Activated CD4-positive, alpha-beta T cell treated with anti-CD3 and anti-CD28 coated beads, Interleukin-2, amount 10 ng/mL, durations not matched to agents 24 days and 14 days (primary cell): ENCODE results near the gene GRK5. TPM values are rescaled to one million over a fixed set of nuclear protein-coding genes. Genes with fewer than 3 reads are reported as not detected.
"Not testable (repeated sequence)": the region's sequence is repeated elsewhere in the genome, so short reads cannot be mapped to it uniquely, and the experiment has no call there.

Experiments
- DNase-seq: peaks from one replicate; pipeline ENCODE4 v3.0.0; 2022
- H3K27ac Mint-ChIP-seq: one replicate; pipeline ENCODE4 v1.8.0; 2022; ENCODE audit warnings: mild to moderate bottlenecking, mixed read lengths
- H3K27me3 Mint-ChIP-seq: one replicate; pipeline ENCODE4 v1.8.0; 2022; ENCODE audit warnings: mixed read lengths
- H3K36me3 Mint-ChIP-seq: one replicate; pipeline ENCODE4 v1.8.0; 2022; ENCODE audit warnings: low read depth, mild to moderate bottlenecking, mixed read lengths
- H3K4me1 Mint-ChIP-seq: one replicate; pipeline ENCODE4 v1.8.0; 2021; ENCODE audit warnings: mixed read lengths
- H3K4me3 Mint-ChIP-seq: one replicate; pipeline ENCODE4 v1.8.0; 2022; ENCODE audit warnings: mild to moderate bottlenecking, moderate library complexity, mixed read lengths
- H3K9me3 Mint-ChIP-seq: one replicate; pipeline ENCODE4 v1.8.0; 2021; ENCODE audit warnings: mixed read lengths
- intact Hi-C: fragments of 100-400 bp; cut with micrococcal nuclease; formaldehyde crosslinking; loops from one replicate; pipeline ENCODE4 v1.15.1; 2023
- total RNA-seq: library from RNA; stranded (reverse); gene quantifications from 2 replicates; pipeline ENCODE4 v1.2.3, GENCODE V29; 2022

The GRK5 gene
- total RNA-seq, 1 donor from 2014 or later = 27.3 TPM

DNA sequence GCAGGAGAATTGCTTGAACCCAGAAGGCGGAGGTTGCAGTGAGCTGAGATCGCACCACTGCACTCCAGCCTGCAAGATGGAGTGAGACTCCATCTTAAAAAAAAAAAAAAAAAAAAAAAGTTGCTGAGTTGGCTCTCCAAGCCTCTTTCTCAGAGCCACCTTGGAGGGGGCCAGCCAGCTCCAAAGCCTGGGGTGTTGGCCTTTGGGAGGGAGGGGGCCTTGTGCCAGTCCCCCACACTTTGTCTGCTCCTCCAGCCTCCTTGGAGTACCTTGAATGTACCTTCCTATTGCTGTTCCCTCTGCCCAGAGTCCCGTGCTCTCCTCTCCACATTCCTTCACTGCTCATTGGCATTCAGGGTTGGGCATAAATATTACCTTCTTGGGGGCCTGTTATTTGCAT, 62.4 kb downstream of the GRK5 start:
- Mint-ChIP-seq H3K27me3 (no peaks in the 10 kb centered on the region), H3K36me3 (peaks cover 14% of the 10 kb centered on the region), H3K4me1 (peaks cover 59% of the 10 kb centered on the region), H3K4me3 (peak overlapping the region; percentile 75), H3K27ac (peak overlapping the region; percentile 99), H3K9me3 (no peaks in the 10 kb centered on the region)
- intact Hi-C loops = loop anchor here (1.0 to 2.0 kb wide), 5 partner anchors 15 to 60 kb away; no protein-coding TSS in a partner anchor
- DNase-seq = peak; percentile 65

DNA sequence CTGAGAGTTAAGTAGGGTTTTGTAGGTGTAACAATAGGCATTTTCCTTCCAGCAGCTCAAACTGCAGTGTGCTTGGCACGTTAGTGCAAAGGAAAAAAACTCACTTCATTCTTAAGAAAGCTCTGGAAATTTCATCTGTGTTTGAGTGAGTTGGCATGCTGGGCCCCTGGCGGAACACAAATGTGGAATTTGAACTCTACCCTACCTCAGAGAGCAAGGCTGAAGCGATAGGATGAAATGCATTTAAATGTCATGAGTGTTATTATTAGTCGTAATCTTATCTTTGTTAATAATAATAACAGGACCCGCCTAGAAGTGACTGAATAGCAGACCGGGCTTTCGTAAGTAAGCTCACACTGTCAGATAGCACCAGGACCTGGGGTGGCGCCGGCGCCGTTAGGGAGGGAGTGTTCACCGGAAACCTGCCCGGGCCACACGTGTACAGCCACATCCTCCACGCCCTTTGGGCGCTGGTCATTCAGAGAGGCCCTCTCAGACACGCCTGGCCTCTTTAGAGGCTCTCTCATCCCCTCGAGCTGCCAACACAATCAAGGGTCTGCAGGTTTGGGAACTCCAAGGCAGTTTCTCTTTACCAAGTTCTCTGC, 63.5 kb downstream of the GRK5 start:
- H3K27me3 Mint-ChIP-seq = no peaks in the 10 kb centered on the region
- H3K9me3 Mint-ChIP-seq = no peaks in the 10 kb centered on the region
- H3K36me3 Mint-ChIP-seq = peaks cover 7% of the 10 kb centered on the region
- intact Hi-C loops = no loop called here
- peaks cover 60% of the 10 kb centered on the region for H3K4me1 Mint-ChIP-seq
- peak overlapping the region; percentile 53 for H3K4me3 Mint-ChIP-seq
- H3K27ac Mint-ChIP-seq = peak overlapping the region; percentile 99
- DNase-seq = peak; percentile 81

DNA sequence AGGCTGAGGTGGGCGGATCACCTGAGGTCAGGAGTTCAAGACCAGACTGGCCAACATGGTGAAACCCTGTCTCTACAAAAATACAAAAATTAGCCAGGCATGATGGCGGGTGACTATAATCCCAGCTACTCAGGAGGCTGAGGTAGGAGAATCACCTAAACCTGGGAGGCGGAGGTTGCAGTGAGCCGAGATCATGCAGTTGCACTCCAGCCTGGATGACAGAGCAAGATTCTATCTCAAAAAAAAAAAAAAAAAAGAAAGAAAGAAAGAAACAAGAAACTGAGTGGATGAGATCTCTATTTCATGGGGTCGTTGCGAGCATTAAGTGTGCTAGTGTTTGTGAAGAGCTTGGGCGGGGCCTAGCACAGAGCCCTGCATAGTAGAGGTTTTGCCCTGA, 65.0 kb downstream of the GRK5 start:
- H3K4me1 Mint-ChIP-seq = peaks cover 58% of the 10 kb centered on the region
- DNase-seq, H3K4me3 Mint-ChIP-seq, intact Hi-C loops, H3K9me3 Mint-ChIP-seq, H3K36me3 Mint-ChIP-seq, H3K27ac Mint-ChIP-seq, H3K27me3 Mint-ChIP-seq: not testable (repeated sequence)

DNA sequence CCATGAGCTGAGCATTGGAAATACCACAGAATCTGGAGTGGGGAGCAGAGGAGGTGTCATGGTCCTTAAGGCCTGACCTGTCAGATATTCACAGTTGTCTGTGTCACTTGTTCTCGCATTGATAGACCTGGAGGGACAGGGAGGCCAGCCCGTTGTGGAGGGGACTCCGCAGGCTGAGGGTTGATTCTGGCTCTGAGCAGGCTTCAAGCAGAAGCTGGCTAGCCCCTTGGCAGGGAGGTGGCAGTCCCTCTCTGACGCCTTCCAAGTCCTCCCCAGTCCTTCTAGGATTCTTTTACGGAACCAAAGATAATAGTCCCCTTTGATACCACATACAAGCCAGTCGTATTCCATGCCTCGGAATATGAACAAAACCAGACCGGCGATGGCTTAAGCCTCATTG, 65.4 kb downstream of the GRK5 start:
- no peak overlapping the region for H3K27ac Mint-ChIP-seq

DNA sequence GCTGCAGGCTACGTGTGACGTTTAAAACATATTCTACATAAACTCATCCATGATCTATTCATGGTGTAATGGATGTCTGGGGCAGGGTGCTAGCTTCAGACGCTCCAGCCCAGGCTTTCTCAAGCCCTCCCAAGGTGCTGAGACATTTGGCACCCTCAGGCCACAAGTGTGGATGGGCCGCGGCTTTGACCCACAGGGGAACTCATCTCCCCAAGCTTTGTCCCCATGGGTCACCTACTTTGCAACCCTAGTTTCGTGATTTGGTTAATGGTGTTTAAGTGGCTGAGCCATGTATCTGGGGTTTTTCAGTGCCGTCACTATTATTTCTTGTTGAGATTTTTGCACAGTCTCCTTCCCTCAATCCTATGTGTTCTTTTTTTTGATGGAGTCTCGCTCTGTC, 66.0 kb downstream of the GRK5 start:
- no peak overlapping the region for H3K4me3 Mint-ChIP-seq
- peaks cover 6% of the 10 kb centered on the region for H3K36me3 Mint-ChIP-seq
- no peak for DNase-seq
- H3K4me1 Mint-ChIP-seq = peaks cover 50% of the 10 kb centered on the region
- no peaks in the 10 kb centered on the region for H3K9me3 Mint-ChIP-seq
- intact Hi-C loops = no loop called here
- H3K27me3 Mint-ChIP-seq = no peaks in the 10 kb centered on the region
- H3K27ac Mint-ChIP-seq = no peak overlapping the region

More for the DNA sequence above, 65.4 kb downstream of the GRK5 start:
- Mint-ChIP-seq H3K4me1 (peaks cover 56% of the 10 kb centered on the region), H3K27me3 (no peaks in the 10 kb centered on the region), H3K4me3 (no peak overlapping the region), H3K9me3 (no peaks in the 10 kb centered on the region), H3K36me3 (peaks cover 6% of the 10 kb centered on the region)
- intact Hi-C loops = no loop called here
- no peak for DNase-seq

DNA sequence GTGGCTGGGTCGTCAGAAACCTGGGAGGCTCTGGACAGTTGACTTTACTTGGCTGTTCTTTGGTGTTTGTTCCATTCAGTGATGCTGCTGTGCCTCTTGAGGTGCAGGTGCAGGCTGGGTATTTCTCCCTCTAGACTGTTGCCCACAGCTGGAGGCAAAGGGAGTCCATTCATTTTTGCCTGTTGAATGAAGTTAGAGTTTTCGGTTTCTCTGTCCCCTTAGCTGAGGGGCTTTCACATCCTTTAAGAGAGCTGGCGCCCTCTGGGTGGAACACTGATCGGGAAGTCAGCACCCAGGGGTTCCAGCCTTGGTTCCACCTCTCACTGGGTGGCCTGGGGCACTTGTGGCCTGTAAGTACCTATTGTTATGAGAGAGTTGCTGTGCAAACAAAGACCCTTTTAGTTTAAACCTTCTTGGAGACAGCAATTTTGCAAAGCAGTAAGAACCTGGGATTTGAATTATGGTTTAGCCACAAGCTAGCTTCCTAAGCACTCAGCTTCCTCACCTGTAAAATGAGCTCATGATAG, 67.2 kb downstream of the GRK5 start:
- Mint-ChIP-seq H3K27me3 (no peaks in the 10 kb centered on the region), H3K27ac (no peak overlapping the region), H3K9me3 (no peaks in the 10 kb centered on the region), H3K36me3 (peaks cover 3% of the 10 kb centered on the region), H3K4me3 (no peak overlapping the region), H3K4me1 (peaks cover 44% of the 10 kb centered on the region)
- no peak for DNase-seq
- intact Hi-C loops = no loop called here

DNA sequence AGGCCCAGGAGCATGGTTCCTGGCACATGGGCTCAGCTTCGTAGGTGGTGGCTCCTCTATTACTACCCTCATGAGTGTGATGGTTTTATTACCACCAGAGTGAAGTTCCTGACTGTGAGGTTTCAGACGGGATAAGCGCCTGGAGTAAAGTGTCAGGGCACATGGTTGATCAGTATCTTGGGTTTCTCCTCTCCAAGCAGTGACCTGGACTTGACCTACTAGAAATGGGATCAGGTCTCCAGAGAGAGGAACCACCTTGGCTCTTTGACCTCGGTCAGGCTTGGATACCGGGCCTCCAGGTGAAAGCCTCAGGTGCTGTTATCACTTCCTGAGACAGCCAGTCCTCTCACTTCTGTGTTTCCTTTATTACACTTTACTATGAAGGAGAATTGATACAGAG, 67.7 kb downstream of the GRK5 start:
- DNase-seq = no peak
- intact Hi-C loops = no loop called here
- H3K4me1 Mint-ChIP-seq = peaks cover 43% of the 10 kb centered on the region

DNA sequence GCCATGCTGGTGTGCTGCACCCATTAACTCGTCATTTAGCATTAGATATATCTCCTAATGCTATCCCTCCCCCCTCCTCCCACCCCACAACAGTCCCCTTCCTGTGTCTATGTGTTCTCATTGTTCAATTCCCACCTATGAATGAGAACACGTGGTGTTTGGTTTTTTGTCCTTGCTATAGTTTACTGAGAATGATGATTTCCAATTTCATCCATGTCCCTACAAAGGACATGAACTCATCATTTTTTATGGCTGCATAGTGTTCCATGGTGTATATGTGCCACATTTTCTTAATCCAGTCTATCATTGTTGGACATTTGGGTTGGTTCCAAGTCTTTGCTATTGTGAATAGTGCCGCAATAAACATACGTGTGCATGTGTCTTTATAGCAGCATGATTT, 68.8 kb downstream of the GRK5 start:
- H3K4me1 Mint-ChIP-seq = peaks cover 39% of the 10 kb centered on the region
- H3K9me3 Mint-ChIP-seq, H3K27me3 Mint-ChIP-seq, H3K27ac Mint-ChIP-seq, H3K36me3 Mint-ChIP-seq, DNase-seq, intact Hi-C loops, H3K4me3 Mint-ChIP-seq: not testable (repeated sequence)

More for the DNA sequence above, 67.7 kb downstream of the GRK5 start:
- no peaks in the 10 kb centered on the region for H3K9me3 Mint-ChIP-seq
- H3K27ac Mint-ChIP-seq = no peak overlapping the region
- peaks cover 3% of the 10 kb centered on the region for H3K36me3 Mint-ChIP-seq
- H3K27me3 Mint-ChIP-seq = no peaks in the 10 kb centered on the region
- no peak overlapping the region for H3K4me3 Mint-ChIP-seq

DNA sequence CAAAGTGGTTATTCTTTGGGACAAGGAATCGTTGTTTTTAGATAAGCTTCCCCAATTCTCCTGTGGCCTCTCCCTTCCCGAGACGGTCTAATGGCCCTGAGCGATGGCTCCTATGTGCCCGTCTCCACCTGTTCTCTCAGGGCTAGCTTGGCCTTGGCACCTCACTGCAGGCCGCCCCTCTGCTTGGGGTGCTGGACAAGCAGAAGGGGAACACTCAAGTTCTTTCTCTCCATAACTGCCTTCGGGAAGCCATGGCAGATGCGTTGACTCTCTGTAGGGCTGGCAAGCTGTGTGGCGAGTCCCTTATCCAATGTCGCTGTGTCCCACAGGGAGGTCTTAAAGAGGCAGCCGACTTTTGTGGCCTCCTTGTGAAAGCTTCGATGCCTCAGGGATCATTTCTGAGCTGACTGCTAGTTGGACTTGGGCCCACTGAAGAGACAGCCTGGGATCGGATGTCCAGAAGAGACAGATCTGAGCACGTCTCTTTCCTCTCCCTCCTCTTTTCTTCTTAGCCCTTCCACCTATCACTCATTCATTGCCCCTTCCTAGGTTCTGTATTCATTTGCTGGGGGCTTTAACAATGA, 70.8 kb downstream of the GRK5 start:
- H3K27me3 Mint-ChIP-seq = no peaks in the 10 kb centered on the region
- no peaks in the 10 kb centered on the region for H3K9me3 Mint-ChIP-seq
- peaks cover 33% of the 10 kb centered on the region for H3K4me1 Mint-ChIP-seq
- DNase-seq = no peak
- peaks cover 3% of the 10 kb centered on the region for H3K36me3 Mint-ChIP-seq
- intact Hi-C loops = no loop called here
- H3K27ac Mint-ChIP-seq = no peak overlapping the region
- no peak overlapping the region for H3K4me3 Mint-ChIP-seq

DNA sequence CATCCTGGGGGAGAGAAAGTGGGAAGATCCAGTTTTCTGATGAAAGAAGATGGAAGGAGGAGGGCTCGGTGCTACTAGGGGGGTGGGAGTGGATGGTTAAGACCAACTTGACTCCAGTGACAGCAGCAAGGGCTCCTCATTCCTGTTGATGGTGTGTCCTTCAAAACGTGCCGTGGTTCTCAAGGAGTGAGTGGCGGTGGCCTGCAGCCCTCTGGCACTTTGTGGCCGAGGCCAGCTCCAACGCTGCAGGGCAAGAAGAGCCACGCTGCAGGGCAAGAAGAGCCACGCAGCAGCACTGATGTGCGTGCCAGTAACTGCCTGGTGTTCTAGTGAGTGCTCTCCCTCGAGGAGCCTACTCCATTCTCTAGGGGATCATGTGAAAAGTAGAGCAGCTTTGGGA, 72.1 kb downstream of the GRK5 start:
- peaks cover 3% of the 10 kb centered on the region for H3K36me3 Mint-ChIP-seq
- no peak overlapping the region for H3K4me3 Mint-ChIP-seq
- H3K27ac Mint-ChIP-seq = no peak overlapping the region
- H3K9me3 Mint-ChIP-seq = no peaks in the 10 kb centered on the region
- intact Hi-C loops = no loop called here
- H3K27me3 Mint-ChIP-seq = no peaks in the 10 kb centered on the region
- H3K4me1 Mint-ChIP-seq = peaks cover 37% of the 10 kb centered on the region
- DNase-seq = no peak

DNA sequence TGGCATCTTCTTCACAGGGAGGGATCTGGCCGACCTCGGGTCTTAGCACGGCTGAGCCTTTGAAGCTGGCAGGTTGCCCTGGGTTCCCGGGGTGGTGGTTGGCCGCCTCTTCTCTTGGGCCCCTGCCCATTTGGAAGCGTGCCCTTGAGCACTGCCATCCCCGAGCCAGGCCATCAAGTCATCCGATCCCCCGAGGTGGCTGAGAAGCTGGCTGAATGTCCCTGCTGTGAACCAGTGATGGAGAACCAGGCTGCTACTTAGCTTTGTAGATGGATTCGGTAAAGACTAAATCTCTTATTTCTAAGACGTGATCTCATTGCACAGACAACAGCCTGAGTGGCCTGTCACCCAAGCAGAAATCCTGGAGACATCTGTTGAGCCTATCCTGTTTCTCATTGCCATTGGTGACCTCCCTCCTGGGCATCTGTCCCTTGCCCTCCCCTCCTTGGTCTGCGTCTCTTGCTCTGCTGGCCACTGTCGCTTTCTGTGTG, 74.3 kb downstream of the GRK5 start:
- peaks cover 52% of the 10 kb centered on the region for H3K4me1 Mint-ChIP-seq
- peaks cover 3% of the 10 kb centered on the region for H3K36me3 Mint-ChIP-seq
- H3K27ac Mint-ChIP-seq = no peak overlapping the region
- intact Hi-C loops = no loop called here
- no peaks in the 10 kb centered on the region for H3K27me3 Mint-ChIP-seq
- no peaks in the 10 kb centered on the region for H3K9me3 Mint-ChIP-seq
- no peak overlapping the region for H3K4me3 Mint-ChIP-seq
- no peak for DNase-seq

DNA sequence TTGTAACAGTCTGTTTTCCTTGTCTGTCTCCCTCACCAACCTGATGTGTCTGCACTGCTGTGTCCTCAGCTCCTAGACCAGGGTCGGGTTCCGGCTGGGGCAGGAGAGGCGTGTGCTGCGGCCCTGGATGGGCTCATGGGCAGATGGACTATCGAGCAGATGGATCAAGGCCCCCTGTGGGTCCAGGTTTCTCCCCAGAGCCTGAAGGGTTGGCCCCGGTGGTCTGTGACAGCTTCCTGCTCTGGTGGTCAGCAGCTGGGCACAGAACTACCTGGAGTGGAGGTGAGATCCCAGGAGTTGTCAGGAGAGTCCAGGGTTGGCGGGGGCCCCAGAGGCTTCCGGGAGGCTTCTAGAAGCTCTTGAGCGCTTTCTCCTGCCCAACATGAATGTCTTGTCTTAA, 75.1 kb downstream of the GRK5 start:
- H3K9me3 Mint-ChIP-seq = no peaks in the 10 kb centered on the region
- H3K27me3 Mint-ChIP-seq = no peaks in the 10 kb centered on the region
- H3K4me1 Mint-ChIP-seq = peaks cover 56% of the 10 kb centered on the region
- no peak overlapping the region for H3K4me3 Mint-ChIP-seq
- intact Hi-C loops = no loop called here
- peak overlapping the region; percentile 7 for H3K27ac Mint-ChIP-seq
- no peak for DNase-seq
- H3K36me3 Mint-ChIP-seq = peaks cover 1% of the 10 kb centered on the region

DNA sequence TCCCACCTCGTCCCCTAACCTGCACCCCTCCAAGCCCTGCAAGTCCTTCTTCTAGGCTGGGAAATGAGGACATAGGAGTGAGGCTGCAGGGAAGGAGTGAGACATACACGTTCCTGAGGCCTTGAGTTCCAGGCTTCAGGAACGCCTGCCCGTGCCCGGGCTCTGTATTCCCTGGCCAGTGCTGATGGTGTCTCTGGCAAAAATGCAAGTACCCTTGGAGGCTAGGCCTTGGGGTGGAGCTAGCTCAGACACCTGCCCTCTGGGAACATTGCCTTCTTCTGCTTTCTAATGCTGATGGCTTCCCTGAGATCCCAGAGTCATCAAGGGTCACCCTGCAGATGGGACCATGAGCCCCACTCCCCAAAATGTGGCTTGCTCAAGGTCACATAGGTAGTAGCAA, 76.0 kb downstream of the GRK5 start:
- Mint-ChIP-seq H3K9me3 (no peaks in the 10 kb centered on the region), H3K4me3 (peak overlapping the region; percentile 71), H3K27me3 (no peaks in the 10 kb centered on the region), H3K27ac (peak overlapping the region; percentile 80), H3K4me1 (peaks cover 63% of the 10 kb centered on the region), H3K36me3 (peaks cover 2% of the 10 kb centered on the region)
- DNase-seq = no peak
- intact Hi-C loops = no loop called here

DNA sequence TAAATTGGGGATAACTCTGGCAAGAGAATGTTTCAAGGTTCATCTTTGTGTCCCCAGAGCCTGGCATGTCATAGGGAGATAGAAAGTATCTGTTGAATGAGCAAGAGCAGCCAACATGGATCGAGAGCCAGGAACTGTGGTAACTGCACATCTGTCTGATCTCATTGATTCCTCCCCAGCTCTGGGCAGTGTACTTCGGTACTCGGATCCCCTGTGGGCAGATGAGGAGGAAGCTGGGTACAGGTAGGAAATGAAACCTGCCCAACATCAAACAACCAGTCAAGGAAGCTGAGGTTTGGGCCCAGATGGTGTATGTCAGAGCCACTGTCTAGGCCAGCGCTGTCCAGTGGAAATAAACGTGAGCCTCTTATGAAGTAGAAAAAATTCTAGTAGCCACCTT, 76.4 kb downstream of the GRK5 start:
- peaks cover 66% of the 10 kb centered on the region for H3K4me1 Mint-ChIP-seq
- H3K9me3 Mint-ChIP-seq = no peaks in the 10 kb centered on the region
- peak overlapping the region; percentile 71 for H3K4me3 Mint-ChIP-seq
- H3K27ac Mint-ChIP-seq = peak overlapping the region; percentile 80
- H3K36me3 Mint-ChIP-seq = peaks cover 2% of the 10 kb centered on the region
- intact Hi-C loops = loop anchor here (2.0 kb wide), 1 partner anchor 17 kb away; no protein-coding TSS in a partner anchor
- DNase-seq = peak; percentile 81
- no peaks in the 10 kb centered on the region for H3K27me3 Mint-ChIP-seq
